Suprapubic skin (tissue), 4 donors: Measurements from ENCODE around the gene MGAT1. TPM values are rescaled to one million over a fixed set of nuclear protein-coding genes. Genes with fewer than 3 reads are reported as not detected.

ENCODE experiments used
- DNase-seq, 2 donors: peaks; one replicate each; pipeline ENCODE4 v3.0.0-alpha.2; 2019; ENCODE audit warnings: low spot score in 2 of 2
- H3K27ac ChIP-seq: fragments of 200-600 bp; sonication (generic); one replicate; pipeline ENCODE4 v1.5.1; 2019
- H3K27me3 ChIP-seq: fragments of 200-600 bp; sonication (generic); one replicate; pipeline ENCODE4 v1.5.1; 2019
- H3K36me3 ChIP-seq: fragments of 200-600 bp; sonication (generic); one replicate; pipeline ENCODE4 v1.5.1; 2019
- H3K4me1 ChIP-seq: fragments of 200-600 bp; sonication (generic); one replicate; pipeline ENCODE4 v1.5.1; 2019
- H3K4me3 ChIP-seq: fragments of 200-600 bp; sonication (generic); one replicate; pipeline ENCODE4 v1.5.1; 2019; ENCODE audit warnings: mild to moderate bottlenecking
- H3K9me3 ChIP-seq: fragments of 200-600 bp; sonication (generic); one replicate; pipeline ENCODE4 v1.5.1; 2019
- EP300 ChIP-seq: sonication (generic); formaldehyde crosslinking; IDR thresholded peaks from one replicate; pipeline ENCODE4 v1.6.1; 2017; ENCODE audit warnings: antibody characterized with exemption
- POLR2A ChIP-seq, 2 donors: fragments of 450-650 bp; IDR thresholded peaks; one replicate each; pipeline ENCODE4 v1.6.1; 2017; ENCODE audit warnings: antibody characterized with exemption in 2 of 2, mild to moderate bottlenecking in 2 of 2, moderate library complexity in 2 of 2
- POLR2AphosphoS5 ChIP-seq, 3 donors: sonication (generic); formaldehyde crosslinking; IDR thresholded peaks; one replicate each; pipeline ENCODE4 v1.6.1; 2017; ENCODE audit warnings: antibody characterized with exemption in 3 of 3
- WGBS: methylation state at CpG from one replicate; pipeline ENCODE4 v1.1.5; 2018; 5-methylcytosine and 5-hydroxymethylcytosine counted together
- total RNA-seq, 4 donors: library from RNA; depleted of rRNA; stranded (reverse); fragments of >200 nt; gene quantifications; one replicate each; pipeline ENCODE4 v1.1.0, GENCODE V29; 2016
- TF ChIP-seq, protein P1 (sequence below), 2 donors: fragments of 200-600 bp in 1 of 2; fragments of 450-650 bp in 1 of 2; sonication (generic) in 1 of 2; IDR thresholded peaks; one replicate each; pipeline ENCODE4 v1.5.1; 2016 to 2019; ENCODE audit warnings: antibody characterized with exemption in 2 of 2, mild to moderate bottlenecking in 1 of 2, moderate library complexity in 1 of 2

The MGAT1 gene
- total RNA-seq, 4 donors from 2014 or later = 122 to 137 (median 125) TPM

DNA sequence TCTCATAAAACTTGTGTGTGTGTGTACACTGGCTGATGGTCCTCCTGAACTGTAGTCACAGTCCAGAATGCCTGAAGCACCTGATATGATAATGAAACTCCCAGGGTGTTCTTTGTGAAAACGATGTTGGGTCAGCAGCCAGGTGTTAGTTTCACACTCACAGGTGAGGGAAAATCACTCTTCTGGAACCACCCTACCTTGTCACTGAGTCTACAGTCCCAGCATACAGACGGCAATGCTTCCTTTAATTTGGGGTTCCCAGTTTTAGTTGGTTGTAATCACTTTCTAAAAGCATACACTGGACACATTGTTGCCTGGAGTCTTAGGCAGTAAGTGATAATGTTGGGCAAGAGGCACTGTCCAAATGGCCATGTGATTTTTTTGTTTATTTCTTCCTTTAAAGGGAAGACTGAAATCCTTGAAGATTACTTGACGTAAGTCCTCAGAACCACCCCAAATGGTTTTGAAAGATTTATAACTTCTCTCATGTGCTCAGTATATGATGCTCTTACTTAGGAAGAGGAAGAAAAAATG, 18.2 kb upstream of the MGAT1 start:
- Histone ChIP-seq H3K4me3 (no peak overlapping the region), H3K36me3 (no peaks in the 10 kb centered on the region), H3K9me3 (no peaks in the 10 kb centered on the region), H3K27ac (peak overlapping the region; percentile 82), H3K27me3 (no peaks in the 10 kb centered on the region), H3K4me1 (peaks cover 74% of the 10 kb centered on the region)
- TF ChIP-seq POLR2A (IDR thresholded peaks at IDR 0.05) (no peak), EP300 (no peak), POLR2AphosphoS5 (IDR thresholded peaks at IDR 0.05) (no peak)
- TF ChIP-seq, protein P1, sequence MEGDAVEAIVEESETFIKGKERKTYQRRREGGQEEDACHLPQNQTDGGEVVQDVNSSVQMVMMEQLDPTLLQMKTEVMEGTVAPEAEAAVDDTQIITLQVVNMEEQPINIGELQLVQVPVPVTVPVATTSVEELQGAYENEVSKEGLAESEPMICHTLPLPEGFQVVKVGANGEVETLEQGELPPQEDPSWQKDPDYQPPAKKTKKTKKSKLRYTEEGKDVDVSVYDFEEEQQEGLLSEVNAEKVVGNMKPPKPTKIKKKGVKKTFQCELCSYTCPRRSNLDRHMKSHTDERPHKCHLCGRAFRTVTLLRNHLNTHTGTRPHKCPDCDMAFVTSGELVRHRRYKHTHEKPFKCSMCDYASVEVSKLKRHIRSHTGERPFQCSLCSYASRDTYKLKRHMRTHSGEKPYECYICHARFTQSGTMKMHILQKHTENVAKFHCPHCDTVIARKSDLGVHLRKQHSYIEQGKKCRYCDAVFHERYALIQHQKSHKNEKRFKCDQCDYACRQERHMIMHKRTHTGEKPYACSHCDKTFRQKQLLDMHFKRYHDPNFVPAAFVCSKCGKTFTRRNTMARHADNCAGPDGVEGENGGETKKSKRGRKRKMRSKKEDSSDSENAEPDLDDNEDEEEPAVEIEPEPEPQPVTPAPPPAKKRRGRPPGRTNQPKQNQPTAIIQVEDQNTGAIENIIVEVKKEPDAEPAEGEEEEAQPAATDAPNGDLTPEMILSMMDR (IDR thresholded peaks at IDR 0.05) = no peak
- peak in 1 of 2 donors; percentile 16 for DNase-seq
- WGBS = 62% methylated on average over 3 of the region's 3 CpGs

DNA sequence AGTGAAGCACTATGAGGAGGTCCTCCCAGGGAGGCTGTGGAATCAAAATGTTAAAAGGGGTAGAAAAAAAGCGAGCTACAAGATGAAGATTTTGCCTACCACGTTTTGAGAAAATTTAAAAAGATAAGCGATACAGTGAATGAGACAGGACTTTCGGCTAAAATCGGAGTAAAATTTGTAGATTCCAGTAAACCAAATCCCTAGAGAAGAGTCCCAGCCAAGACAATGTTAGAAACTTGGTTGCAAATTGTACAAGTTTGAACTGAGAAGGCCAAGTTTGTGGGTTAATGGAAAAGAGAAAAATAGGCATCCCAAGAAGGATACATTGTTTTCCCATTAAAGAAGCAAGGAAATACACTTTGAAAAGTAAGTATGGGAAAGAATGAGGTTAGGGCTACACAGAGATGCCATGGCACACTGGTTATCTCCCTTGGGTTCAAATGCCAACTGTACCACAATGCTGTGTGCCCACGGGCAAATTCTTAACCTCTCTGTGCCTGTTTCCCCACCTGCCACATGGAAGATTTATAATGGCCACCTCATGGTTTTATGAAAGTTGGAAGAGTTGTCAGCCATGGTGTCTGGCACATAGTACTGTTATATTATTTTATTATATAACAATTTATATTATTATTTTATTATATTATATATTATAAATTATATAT, 16.2 kb upstream of the MGAT1 start:
- Histone ChIP-seq H3K4me3 (no peak overlapping the region), H3K27me3 (no peaks in the 10 kb centered on the region), H3K36me3 (no peaks in the 10 kb centered on the region), H3K4me1 (peaks cover 59% of the 10 kb centered on the region), H3K27ac (peak overlapping the region; percentile 78), H3K9me3 (no peaks in the 10 kb centered on the region)
- DNase-seq = no peak
- WGBS = 67% methylated on average over 6 of the region's 6 CpGs
- no peak for TF ChIP-seq EP300
- TF ChIP-seq POLR2A (IDR thresholded peaks at IDR 0.05) = no peak

DNA sequence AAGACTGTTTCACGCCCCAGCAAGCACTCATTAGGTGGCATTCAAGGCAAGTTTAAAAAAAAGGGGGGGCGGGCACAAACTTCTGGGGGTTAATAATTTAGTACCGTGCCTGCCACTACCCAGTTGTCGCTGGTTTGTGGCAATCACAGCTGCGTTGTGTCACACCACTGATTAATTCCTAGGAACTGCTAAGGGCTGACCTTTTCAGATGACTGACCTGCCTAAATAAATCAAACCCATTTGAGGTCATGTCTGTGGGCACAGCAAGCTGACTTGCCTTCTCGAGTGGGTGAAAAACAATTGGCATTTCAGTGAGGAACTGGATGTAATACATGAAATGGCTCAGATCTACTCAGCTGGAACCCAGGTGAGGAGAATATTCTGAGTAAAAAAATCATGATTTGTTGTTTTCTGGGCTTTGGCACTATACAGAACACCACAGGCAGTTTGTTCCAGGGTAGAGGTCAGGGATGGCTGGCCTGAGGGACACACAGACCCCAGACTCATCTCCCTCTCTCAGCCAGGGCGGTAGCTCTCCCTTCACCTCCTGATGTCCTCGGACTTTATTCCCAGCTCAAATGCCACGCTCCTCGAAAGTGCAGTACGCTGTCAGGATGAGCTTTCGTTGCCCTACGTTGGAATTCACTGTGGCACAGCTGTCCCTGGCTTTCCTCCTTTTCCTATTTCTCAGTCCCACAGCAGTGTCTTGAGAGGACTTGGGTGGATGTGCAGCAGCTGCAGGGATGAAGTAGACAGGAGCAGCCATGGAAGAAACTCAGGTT, 15.5 kb upstream of the MGAT1 start:
- TF ChIP-seq POLR2A (IDR thresholded peaks at IDR 0.05) (no peak), POLR2AphosphoS5 (IDR thresholded peaks at IDR 0.05) (no peak), EP300 (no peak)
- TF ChIP-seq, protein P1 (IDR thresholded peaks at IDR 0.05) = no peak
- DNase-seq = peak in 1 of 2 donors; percentile 59
- Histone ChIP-seq H3K4me3 (no peak overlapping the region), H3K27me3 (no peaks in the 10 kb centered on the region), H3K9me3 (no peaks in the 10 kb centered on the region), H3K4me1 (peaks cover 51% of the 10 kb centered on the region), H3K27ac (peak overlapping the region; percentile 78), H3K36me3 (no peaks in the 10 kb centered on the region)
- WGBS = 74% methylated on average over 13 of the region's 13 CpGs

GRCh38 chr5:180816608-180817534, 14.3 kb upstream of the MGAT1 start:
- DNase-seq = peak in 1 of 2 donors; percentile 54
- H3K4me1 ChIP-seq = peaks cover 52% of the 10 kb centered on the region
- H3K4me3 ChIP-seq = no peak overlapping the region
- no peaks in the 10 kb centered on the region for H3K9me3 ChIP-seq
- WGBS = 58% methylated on average over 13 of the region's 13 CpGs
- TF ChIP-seq POLR2AphosphoS5 (IDR thresholded peaks at IDR 0.05) = peak in 1 of 3 donors; percentile 31
- TF ChIP-seq, protein P1 (IDR thresholded peaks at IDR 0.05) = no peak
- no peaks in the 10 kb centered on the region for H3K36me3 ChIP-seq
- no peaks in the 10 kb centered on the region for H3K27me3 ChIP-seq
- peak overlapping the region; percentile 78 for H3K27ac ChIP-seq

DNA sequence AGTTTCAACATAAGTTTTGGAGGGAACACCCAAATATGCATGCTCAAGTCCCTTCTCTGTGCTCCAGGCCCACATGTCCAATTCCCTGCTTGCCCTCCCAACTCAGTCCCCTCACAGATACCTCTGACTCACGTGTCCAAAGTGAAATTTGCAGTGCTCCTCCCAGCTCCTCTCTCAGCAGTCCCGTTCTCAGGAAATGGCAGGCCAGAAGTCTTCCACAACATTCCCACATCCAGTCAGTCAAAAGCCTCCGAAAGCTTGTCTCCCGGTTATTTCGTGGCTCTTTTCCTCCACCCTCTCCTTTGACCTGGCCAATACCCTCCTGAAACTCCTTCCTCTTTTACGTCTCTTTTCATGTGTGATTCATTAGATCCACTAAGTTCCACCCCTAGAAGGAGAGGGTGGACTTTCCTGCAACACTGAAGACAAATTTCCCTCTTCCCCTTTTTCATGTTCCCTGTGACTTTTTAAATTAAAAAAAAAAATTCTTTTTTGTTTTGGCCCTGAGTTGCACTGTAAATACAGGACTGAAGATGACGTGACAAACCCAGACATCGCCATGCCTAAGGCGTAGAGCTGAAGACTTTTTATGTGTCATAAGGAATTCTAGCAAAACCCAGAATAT, 12.8 kb upstream of the MGAT1 start:
- Histone ChIP-seq H3K27ac (peak overlapping the region; percentile 15), H3K4me1 (peaks cover 52% of the 10 kb centered on the region), H3K9me3 (no peaks in the 10 kb centered on the region), H3K4me3 (peak overlapping the region; percentile 27), H3K36me3 (no peaks in the 10 kb centered on the region), H3K27me3 (no peaks in the 10 kb centered on the region)
- TF ChIP-seq POLR2A (IDR thresholded peaks at IDR 0.05) (peak in 1 of 2 donors; percentile 34), EP300 (no peak)
- peak in 1 of 2 donors; percentile 29 for DNase-seq
- WGBS = 63% methylated on average over 9 of the region's 9 CpGs
